Epithelial cell of esophagus (primary cell): ENCODE results near the gene NAV1.
"Not testable (repeated sequence)": the region's sequence is repeated elsewhere in the genome, so short reads cannot be mapped to it uniquely, and the experiment has no call there.

Experiments
- DNase-seq: peaks from one replicate; pipeline ENCODE4 v3.0.0; 2010; ENCODE audit warnings: low read depth
- H3K4me3 ChIP-seq: 2 replicates; pipeline ENCODE4 v1.5.1; 2011; ENCODE audit warnings: mild to moderate bottlenecking, low read length, control low read depth
- CTCF ChIP-seq: IDR thresholded peaks from 2 replicates; pipeline ENCODE4 v1.5.1; 2011; ENCODE audit warnings: low read depth, mild to moderate bottlenecking, low read length, control low read depth, inconsistent platforms; ENCODE audit not compliant: insufficient read depth; ENCODE audit errors: missing control alignments

NAV1 gene

DNA sequence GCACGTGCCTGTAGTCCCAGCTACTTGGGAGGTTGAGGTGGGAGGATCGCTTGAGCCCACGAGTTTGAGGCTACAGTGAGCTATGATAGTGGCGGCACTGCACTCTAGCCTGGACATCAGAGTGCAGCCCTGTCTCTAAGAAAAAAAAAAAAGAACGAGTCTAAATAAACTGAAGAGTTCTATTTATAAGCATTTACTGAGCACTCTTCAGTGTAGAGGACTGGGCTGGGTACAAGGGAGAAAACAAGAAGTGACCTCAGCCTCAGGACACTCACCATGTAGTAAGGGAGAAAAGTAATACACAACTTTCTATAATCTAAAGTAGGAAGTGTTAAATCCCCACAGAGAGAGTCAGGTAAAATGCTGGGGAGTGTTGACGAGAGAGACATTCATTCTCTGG is 35.0 kb downstream of the NAV1 start:
- no peak for TF ChIP-seq CTCF
- no peak for DNase-seq
- H3K4me3 ChIP-seq: no peak overlapping the region

GRCh38 chr1:201575912-201576311 is 37.0 kb downstream of the NAV1 start:
- TF ChIP-seq CTCF: no peak
- H3K4me3 ChIP-seq: no peak overlapping the region
- DNase-seq: no peak

DNA sequence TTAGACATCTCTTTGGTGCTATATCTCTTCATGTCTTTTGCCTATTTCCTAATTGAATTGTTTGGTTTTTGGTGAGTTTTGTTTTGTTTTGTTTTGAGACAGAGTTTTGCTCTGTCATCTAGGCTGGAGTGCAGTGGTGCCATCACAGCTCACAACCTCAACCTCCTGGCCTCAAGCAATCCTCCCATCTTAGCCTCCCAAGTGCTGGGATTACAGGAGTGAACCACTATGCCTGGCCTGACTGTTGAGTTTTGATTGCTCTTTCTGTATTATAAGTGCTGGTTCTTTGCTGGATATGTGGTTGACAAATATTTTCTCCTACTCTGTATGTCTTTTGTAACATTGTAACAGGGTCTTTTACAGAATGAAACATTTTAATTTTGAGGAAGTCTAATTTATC is 38.0 kb downstream of the NAV1 start:
- no peak for TF ChIP-seq CTCF
- no peak overlapping the region for H3K4me3 ChIP-seq
- DNase-seq: no peak

GRCh38 chr1:201578008-201578888 is 39.3 kb downstream of the NAV1 start:
- DNase-seq: no peak
- no peak for TF ChIP-seq CTCF
- H3K4me3 ChIP-seq: no peak overlapping the region

DNA sequence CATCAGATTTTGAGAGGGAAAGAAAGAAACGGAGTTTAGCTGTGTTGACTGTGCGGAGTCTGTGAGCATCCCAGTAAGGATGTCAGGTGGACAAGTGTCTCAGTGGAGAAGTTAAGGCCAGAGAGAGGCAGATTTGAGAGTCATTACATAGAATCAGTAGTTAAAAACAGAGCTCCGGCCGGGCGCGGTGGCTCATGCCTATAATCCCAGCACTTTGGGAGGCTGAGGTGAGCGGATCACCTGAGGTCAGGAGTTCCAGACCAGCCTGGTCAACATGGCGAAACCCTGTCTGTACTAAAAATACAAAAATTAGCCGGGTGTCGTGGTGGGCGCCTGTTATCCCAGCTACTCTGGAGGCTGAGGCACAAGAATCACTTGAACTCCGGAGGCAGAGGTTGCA is 42.4 kb downstream of the NAV1 start:
- H3K4me3 ChIP-seq, DNase-seq: not testable (repeated sequence)

DNA sequence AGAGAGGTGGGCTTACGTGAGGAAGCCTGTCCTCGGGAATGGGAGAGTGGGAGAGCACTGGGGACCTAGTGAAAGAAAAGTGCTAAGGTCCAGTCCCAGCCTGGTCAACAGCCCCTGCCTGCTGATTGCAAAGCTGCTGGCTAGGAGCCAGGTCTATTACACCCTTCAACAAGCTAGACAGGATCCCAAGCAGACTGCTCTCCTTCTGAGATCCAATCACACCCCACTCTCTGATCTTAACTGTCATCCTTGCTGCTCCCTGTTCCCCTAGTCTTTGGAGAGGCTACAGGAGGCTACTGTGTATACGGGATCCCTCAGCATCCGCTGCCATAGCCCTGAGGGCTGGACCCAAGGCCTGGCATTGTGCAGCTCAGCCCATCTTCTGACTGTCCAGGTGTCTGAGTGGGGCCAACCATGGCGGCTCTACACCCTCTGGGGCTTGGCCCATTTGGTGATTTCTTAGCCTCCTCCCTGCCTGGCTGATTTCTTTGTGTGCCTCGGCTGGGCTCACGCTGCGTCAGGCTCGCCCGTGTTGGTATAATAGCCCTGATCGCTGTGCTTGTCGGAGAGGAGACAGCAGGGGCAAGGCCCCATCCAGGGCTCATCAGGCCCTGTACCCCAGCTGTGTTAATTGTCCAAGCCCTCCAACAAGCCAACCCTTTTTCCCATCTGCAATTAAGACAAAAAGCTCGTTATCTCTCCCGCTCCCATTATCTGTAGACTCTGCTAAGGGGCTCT is 43.9 kb downstream of the NAV1 start:
- no peak overlapping the region for H3K4me3 ChIP-seq
- TF ChIP-seq CTCF: no peak
- peak; percentile 44 for DNase-seq

GRCh38 chr1:201583663-201584062 is 44.7 kb downstream of the NAV1 start:
- H3K4me3 ChIP-seq: no peak overlapping the region
- TF ChIP-seq CTCF: no peak
- DNase-seq: no peak
